Memory B cell (primary cell): Measurements from ENCODE around the gene ZNF124.
"Not testable (repeated sequence)": the region's sequence is repeated elsewhere in the genome, so short reads cannot be mapped to it uniquely, and the experiment has no call there.

Source experiments
- ATAC-seq: fragments of 150-1000 bp; cut with Tn5 transposase; 2 replicates; pipeline ENCODE4 v1.10.0; 2021; ENCODE audit warnings: low read depth, mild to moderate bottlenecking, moderate library complexity
- DNase-seq, 2 donors: peaks; one replicate each; pipeline ENCODE4 v3.0.0; 2022; ENCODE audit warnings: low spot score in 2 of 2
- H3K27ac Mint-ChIP-seq: one replicate; pipeline ENCODE4 v1.8.0; 2022; ENCODE audit warnings: mild to moderate bottlenecking, moderate library complexity, mixed read lengths
- H3K27me3 Mint-ChIP-seq: one replicate; pipeline ENCODE4 v1.8.0; 2022; ENCODE audit warnings: mixed read lengths
- H3K36me3 Mint-ChIP-seq: one replicate; pipeline ENCODE4 v1.8.0; 2022; ENCODE audit warnings: mild to moderate bottlenecking, mixed read lengths
- H3K4me1 Mint-ChIP-seq: one replicate; pipeline ENCODE4 v1.8.0; 2022; ENCODE audit warnings: mixed read lengths
- H3K4me3 Mint-ChIP-seq: one replicate; pipeline ENCODE4 v1.8.0; 2022; ENCODE audit warnings: mild to moderate bottlenecking, moderate library complexity, mixed read lengths
- H3K9me3 Mint-ChIP-seq: one replicate; pipeline ENCODE4 v1.8.0; 2022; ENCODE audit warnings: mixed read lengths

Gene ZNF124

GRCh38 chr1:247171875-247172563 lies at the start of gene ZNF124:
Gene ZNF124 (minus strand): TSS chr1:247172020. CDS start chr1:247171877, 143 bp downstream.
- DNase-seq, H3K9me3 Mint-ChIP-seq, H3K4me1 Mint-ChIP-seq, H3K27me3 Mint-ChIP-seq, H3K36me3 Mint-ChIP-seq, H3K27ac Mint-ChIP-seq, H3K4me3 Mint-ChIP-seq: not testable (repeated sequence)
- peak; percentile 97 for ATAC-seq

- not testable (repeated sequence) for H3K9me3 Mint-ChIP-seq, H3K27ac Mint-ChIP-seq, DNase-seq, H3K27me3 Mint-ChIP-seq, H3K4me3 Mint-ChIP-seq, ATAC-seq, H3K36me3 Mint-ChIP-seq, H3K4me1 Mint-ChIP-seq
These were observed 48.5 kb upstream of the ZNF124 start for GRCh38 chr1:247220280-247220679.

GRCh38 chr1:247218121-247218651 lies 46.4 kb upstream of the ZNF124 start:
- Mint-ChIP-seq H3K9me3 (no peaks in the 10 kb centered on the region), H3K27ac (no peak overlapping the region), H3K27me3 (peaks cover 2% of the 10 kb centered on the region), H3K36me3 (peaks cover 3% of the 10 kb centered on the region), H3K4me1 (no peaks in the 10 kb centered on the region), H3K4me3 (no peak overlapping the region)
- DNase-seq (no peak), ATAC-seq (no peak)

DNA sequence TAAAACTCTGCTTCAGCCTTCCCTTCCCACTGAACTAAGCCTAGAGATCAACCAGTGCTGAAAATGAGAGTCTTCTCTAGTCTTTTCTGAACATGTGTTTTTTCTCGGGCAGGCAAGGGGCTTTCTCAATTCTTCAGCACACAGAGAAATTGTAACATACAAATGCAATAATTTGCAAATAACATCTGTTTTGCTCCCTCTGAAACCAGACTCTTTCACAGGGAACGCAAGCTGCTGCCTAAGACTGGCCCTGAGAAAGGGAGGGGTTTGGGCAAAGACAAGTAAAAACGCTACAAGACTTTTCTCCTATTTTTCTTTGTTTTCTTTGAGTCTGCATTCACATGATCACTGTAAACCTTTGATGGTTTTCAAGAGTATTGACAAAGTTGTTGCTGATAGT lies 44.4 kb upstream of the ZNF124 start:
- DNase-seq = no peak
- Mint-ChIP-seq H3K27me3 (peaks cover 2% of the 10 kb centered on the region), H3K27ac (no peak overlapping the region), H3K36me3 (no peaks in the 10 kb centered on the region), H3K9me3 (no peaks in the 10 kb centered on the region), H3K4me1 (peaks cover 13% of the 10 kb centered on the region), H3K4me3 (no peak overlapping the region)
- ATAC-seq = no peak

DNA sequence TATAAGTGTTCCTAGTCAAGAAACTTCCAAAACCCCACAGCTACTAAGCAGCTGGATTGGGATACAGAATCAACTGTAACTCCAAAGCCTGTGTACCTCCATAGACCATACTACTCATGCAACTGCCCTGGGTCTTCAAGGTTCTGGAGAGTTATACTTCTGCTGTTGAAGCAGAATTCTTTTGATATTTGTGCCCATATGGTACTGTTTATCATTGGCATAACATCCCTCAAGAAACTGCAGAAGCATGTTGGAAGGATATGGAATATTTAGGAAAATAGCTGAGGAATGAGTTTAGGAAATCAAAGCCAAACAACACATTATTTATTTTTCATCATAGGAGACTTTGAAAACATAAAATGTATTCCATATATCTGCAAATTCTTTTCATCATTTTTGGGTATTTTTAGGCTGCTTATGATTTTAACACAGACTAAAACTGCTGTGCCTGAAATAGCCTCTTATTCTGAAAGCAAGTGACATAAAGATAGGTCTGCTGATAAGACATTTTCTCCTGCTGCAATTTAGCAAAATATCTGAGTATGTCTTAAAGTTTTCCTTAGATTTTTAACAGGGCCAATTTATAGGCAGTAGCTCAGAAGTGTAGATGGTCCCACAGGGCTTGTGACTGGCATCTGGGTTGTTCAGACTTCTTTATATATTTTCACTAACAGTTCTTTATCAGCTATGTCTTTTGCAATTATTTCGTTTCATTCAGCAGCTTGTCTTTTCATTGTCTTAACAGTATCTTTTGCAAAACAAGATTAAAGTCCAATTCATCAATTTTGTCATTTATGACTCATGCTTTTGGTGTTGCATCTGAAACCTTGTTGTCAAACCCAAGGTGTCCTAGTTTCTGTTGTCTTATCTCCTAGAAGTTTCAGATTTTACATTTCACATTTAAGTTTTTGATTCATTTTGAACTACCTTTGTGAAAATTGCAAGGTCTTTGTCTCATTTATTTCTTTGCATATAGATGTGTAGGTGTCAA lies 41.1 kb upstream of the ZNF124 start:
- H3K4me3 Mint-ChIP-seq = no peak overlapping the region
- H3K36me3 Mint-ChIP-seq = peaks cover 2% of the 10 kb centered on the region
- ATAC-seq (no peak), DNase-seq (no peak)
- H3K9me3 Mint-ChIP-seq = no peaks in the 10 kb centered on the region
- H3K27ac Mint-ChIP-seq = peak overlapping the region; percentile 87
- H3K4me1 Mint-ChIP-seq = peaks cover 30% of the 10 kb centered on the region
- peaks cover under 1% of the 10 kb centered on the region for H3K27me3 Mint-ChIP-seq

- ATAC-seq (peak; percentile 6), DNase-seq (no peak)
- Mint-ChIP-seq H3K4me3 (peak overlapping the region; percentile 70), H3K27me3 (no peaks in the 10 kb centered on the region), H3K9me3 (no peaks in the 10 kb centered on the region), H3K27ac (peak overlapping the region; percentile 87), H3K36me3 (peaks cover 8% of the 10 kb centered on the region), H3K4me1 (peaks cover 38% of the 10 kb centered on the region)
These were observed 40.2 kb upstream of the ZNF124 start for GRCh38 chr1:247212012-247212411.

GRCh38 chr1:247211339-247211738 lies 39.5 kb upstream of the ZNF124 start:
- ATAC-seq (no peak), DNase-seq (no peak)
- Mint-ChIP-seq H3K36me3 (peaks cover 10% of the 10 kb centered on the region), H3K27me3 (no peaks in the 10 kb centered on the region), H3K4me1 (peaks cover 40% of the 10 kb centered on the region), H3K4me3 (peak overlapping the region; percentile 70), H3K27ac (peak overlapping the region; percentile 87), H3K9me3 (no peaks in the 10 kb centered on the region)

GRCh38 chr1:247210376-247211117 lies 38.7 kb upstream of the ZNF124 start:
- Mint-ChIP-seq H3K4me1 (peaks cover 47% of the 10 kb centered on the region), H3K9me3 (no peaks in the 10 kb centered on the region), H3K4me3 (peak overlapping the region; percentile 96), H3K36me3 (peaks cover 14% of the 10 kb centered on the region), H3K27ac (peak overlapping the region; percentile 92), H3K27me3 (no peaks in the 10 kb centered on the region)
- peak; percentile 91 to 92 for DNase-seq
- peak; percentile 97 for ATAC-seq

- no peak for ATAC-seq
- H3K4me1 Mint-ChIP-seq = peaks cover 47% of the 10 kb centered on the region
- no peaks in the 10 kb centered on the region for H3K27me3 Mint-ChIP-seq
- peak overlapping the region; percentile 92 for H3K27ac Mint-ChIP-seq
- no peaks in the 10 kb centered on the region for H3K9me3 Mint-ChIP-seq
- peaks cover 14% of the 10 kb centered on the region for H3K36me3 Mint-ChIP-seq
- no peak for DNase-seq
- H3K4me3 Mint-ChIP-seq = peak overlapping the region; percentile 96
These were observed 38.2 kb upstream of the ZNF124 start for GRCh38 chr1:247210062-247210375.

DNA sequence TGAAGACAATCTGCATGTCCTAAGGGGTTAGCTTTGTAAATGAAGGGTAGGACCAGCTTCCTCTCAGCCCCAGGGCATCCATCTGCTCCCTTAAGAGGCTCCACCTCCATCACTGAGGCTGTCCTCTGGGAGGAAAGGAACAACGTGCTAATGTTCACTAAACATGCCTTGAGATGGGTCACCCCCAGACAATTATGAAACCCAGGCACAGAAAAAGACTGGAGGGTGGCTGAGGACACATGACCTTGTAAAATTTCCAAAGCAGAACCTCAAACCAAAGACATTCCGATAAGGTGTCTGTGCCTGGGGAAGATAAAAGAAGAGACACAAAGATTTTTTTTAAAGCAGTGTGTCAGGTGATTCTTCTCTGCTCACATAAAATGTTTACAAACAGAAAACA lies 37.6 kb upstream of the ZNF124 start:
- Mint-ChIP-seq H3K4me1 (peaks cover 47% of the 10 kb centered on the region), H3K4me3 (peak overlapping the region; percentile 96), H3K9me3 (no peaks in the 10 kb centered on the region), H3K27me3 (no peaks in the 10 kb centered on the region), H3K36me3 (peaks cover 14% of the 10 kb centered on the region), H3K27ac (peak overlapping the region; percentile 92)
- DNase-seq = no peak
- ATAC-seq = no peak

- H3K9me3 Mint-ChIP-seq = no peaks in the 10 kb centered on the region
- ATAC-seq (no peak), DNase-seq (no peak)
- peaks cover 25% of the 10 kb centered on the region for H3K4me1 Mint-ChIP-seq
- no peak overlapping the region for H3K4me3 Mint-ChIP-seq
- H3K27me3 Mint-ChIP-seq = no peaks in the 10 kb centered on the region
- no peak overlapping the region for H3K27ac Mint-ChIP-seq
- peaks cover 43% of the 10 kb centered on the region for H3K36me3 Mint-ChIP-seq
These were observed 32.4 kb upstream of the ZNF124 start for GRCh38 chr1:247204177-247204647.

- ATAC-seq = no peak
- Mint-ChIP-seq H3K36me3 (peaks cover 70% of the 10 kb centered on the region), H3K4me1 (peaks cover 2% of the 10 kb centered on the region)
These were observed 27.0 kb upstream of the ZNF124 start for GRCh38 chr1:247198781-247199180.

DNA sequence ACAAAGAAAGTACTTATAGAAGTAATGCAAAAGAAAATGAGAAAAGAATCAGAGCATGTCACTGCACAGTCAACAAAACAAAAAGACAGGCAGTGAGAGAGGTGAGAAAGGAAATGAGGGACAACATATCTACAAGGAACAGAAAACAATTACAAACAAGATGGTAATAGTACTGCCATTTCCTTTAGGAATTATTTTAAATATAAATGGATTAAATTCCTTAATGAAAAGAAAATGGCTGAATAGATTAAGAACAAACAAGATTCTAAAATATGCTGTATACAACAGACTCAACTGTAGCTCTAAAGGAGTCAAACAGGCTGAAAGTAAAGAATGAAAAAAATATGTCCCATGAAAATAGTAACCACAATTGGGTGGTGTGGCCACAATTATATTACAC lies 22.1 kb upstream of the ZNF124 start:
- H3K9me3 Mint-ChIP-seq = peaks cover 12% of the 10 kb centered on the region
- H3K36me3 Mint-ChIP-seq = peaks cover 69% of the 10 kb centered on the region
- H3K4me3 Mint-ChIP-seq = no peak overlapping the region
- H3K27ac Mint-ChIP-seq = no peak overlapping the region
- H3K27me3 Mint-ChIP-seq = no peaks in the 10 kb centered on the region
- DNase-seq (no peak), ATAC-seq (no peak)
- H3K4me1 Mint-ChIP-seq = peaks cover 2% of the 10 kb centered on the region

More at GRCh38 chr1:247198781-247199180, 27.0 kb upstream of the ZNF124 start:
- H3K4me3 Mint-ChIP-seq = no peak overlapping the region
- no peak overlapping the region for H3K27ac Mint-ChIP-seq
- no peaks in the 10 kb centered on the region for H3K27me3 Mint-ChIP-seq
- DNase-seq = no peak
- peaks cover 7% of the 10 kb centered on the region for H3K9me3 Mint-ChIP-seq
